GM23338 (cell line): ENCODE data around the gene ESRRA. TPM values are rescaled to one million over a fixed set of nuclear protein-coding genes. Genes with fewer than 3 reads are reported as not detected.

Experiments
- ATAC-seq: fragments of 200-7000 bp; cut with Tn5 transposase; 3 replicates; pipeline ENCODE4 v1.9.1; 2020
- DNase-seq: peaks from one replicate; pipeline ENCODE4 v3.0.0-alpha.2; 2015; ENCODE audit warnings: low spot score
- H2AFZ ChIP-seq: fragments of 200-600 bp; sonication (generic); 2 replicates; pipeline ENCODE4 v1.8.0; 2016; ENCODE audit warnings: antibody characterized with exemption, mild to moderate bottlenecking, moderate library complexity
- H3F3A ChIP-seq: fragments of 200-600 bp; sonication (generic); replicated peaks from 2 replicates; pipeline ENCODE4 v1.8.0; 2017; ENCODE audit warnings: antibody characterized with exemption, mixed run types, low read depth
- H3K27ac ChIP-seq: fragments of 200-600 bp; sonication (generic); 2 replicates; pipeline ENCODE4 v1.6.1; 2016; ENCODE audit warnings: low read depth
- H3K27me3 ChIP-seq: fragments of 200-600 bp; sonication (generic); 2 replicates; pipeline ENCODE4 v1.8.0; 2016; ENCODE audit warnings: mild to moderate bottlenecking, mixed run types, moderate library complexity; ENCODE audit not compliant: insufficient read depth
- H3K36me3 ChIP-seq: fragments of 200-600 bp; sonication (generic); 2 replicates; pipeline ENCODE4 v1.8.0; 2016; ENCODE audit warnings: mild to moderate bottlenecking; ENCODE audit not compliant: insufficient read depth
- H3K4me1 ChIP-seq: fragments of 200-600 bp; sonication (generic); 2 replicates; pipeline ENCODE4 v1.8.0; 2016; ENCODE audit warnings: mild to moderate bottlenecking, moderate library complexity; ENCODE audit not compliant: insufficient read depth
- H3K4me2 ChIP-seq: fragments of 200-600 bp; sonication (generic); 2 replicates; pipeline ENCODE4 v1.7.1; 2017; ENCODE audit warnings: mixed run types
- H3K4me3 ChIP-seq: fragments of 200-600 bp; sonication (generic); 2 replicates; pipeline ENCODE4 v1.6.1; 2016; ENCODE audit warnings: mixed run types
- H3K79me2 ChIP-seq: fragments of 200-600 bp; sonication (generic); replicated peaks from 2 replicates; pipeline ENCODE4 v1.8.0; 2017; ENCODE audit warnings: mild to moderate bottlenecking; ENCODE audit not compliant: insufficient read depth
- H3K9me2 ChIP-seq: fragments of 200-600 bp; sonication (generic); 2 replicates; pipeline ENCODE4 v1.8.0; 2017; ENCODE audit not compliant: insufficient read depth
- H4K20me1 ChIP-seq: fragments of 200-600 bp; sonication (generic); replicated peaks from 2 replicates; pipeline ENCODE4 v1.8.0; 2017; ENCODE audit warnings: mild to moderate bottlenecking; ENCODE audit not compliant: insufficient read depth
- H3K27ac Mint-ChIP-seq: 2 replicates; pipeline ENCODE4 v1.8.0; 2020; ENCODE audit warnings: inconsistent platforms, mild to moderate bottlenecking, moderate library complexity, mixed read lengths
- H3K27me3 Mint-ChIP-seq: 3 replicates; pipeline ENCODE4 v1.8.0; 2022; ENCODE audit warnings: low read depth, mild to moderate bottlenecking, moderate library complexity, mixed read lengths, inconsistent platforms; ENCODE audit not compliant: insufficient read depth, poor library complexity
- H3K36me3 Mint-ChIP-seq: 3 replicates; pipeline ENCODE4 v1.8.0; 2021; ENCODE audit warnings: low read depth, mild to moderate bottlenecking, inconsistent platforms, moderate library complexity, mixed read lengths
- H3K4me1 Mint-ChIP-seq: 3 replicates; pipeline ENCODE4 v1.8.0; 2020; ENCODE audit warnings: mild to moderate bottlenecking, inconsistent platforms, mixed read lengths
- H3K4me3 Mint-ChIP-seq: 3 replicates; pipeline ENCODE4 v1.8.0; 2021; ENCODE audit warnings: moderate library complexity, mild to moderate bottlenecking, inconsistent platforms, mixed read lengths
- H3K9me3 Mint-ChIP-seq: 3 replicates; pipeline ENCODE4 v1.8.0; 2020; ENCODE audit warnings: moderate library complexity, mild to moderate bottlenecking, inconsistent platforms, mixed read lengths
- CREB1 ChIP-seq: fragments of 250-450 bp; sonication (Bioruptor Pico); IDR thresholded peaks from 2 replicates; pipeline ENCODE4 v1.5.0; 2020; ENCODE audit warnings: low read depth, mild to moderate bottlenecking, moderate library complexity
- ETS1 ChIP-seq: IDR thresholded peaks from 2 replicates; pipeline ENCODE4 v1.6.1; 2016; ENCODE audit warnings: antibody characterized with exemption
- EZH2 ChIP-seq: fragments of 200-600 bp; sonication (generic); IDR thresholded peaks from one replicate; pipeline ENCODE4 v1.8.0; 2017; ENCODE audit warnings: antibody characterized with exemption, mild to moderate bottlenecking, low read depth; ENCODE audit not compliant: unreplicated experiment
- EZH2phosphoT487 ChIP-seq: fragments of 200-600 bp; sonication (generic); IDR thresholded peaks from one replicate; pipeline ENCODE4 v1.8.1; 2018; ENCODE audit warnings: antibody characterized with exemption; ENCODE audit not compliant: unreplicated experiment
- JUNB ChIP-seq: IDR thresholded peaks from one replicate; pipeline ENCODE4 v1.6.1; 2016; ENCODE audit warnings: antibody characterized with exemption; ENCODE audit not compliant: unreplicated experiment
- NANOG ChIP-seq: IDR thresholded peaks from 2 replicates; pipeline ENCODE4 v1.6.1; 2016; ENCODE audit warnings: antibody characterized with exemption, borderline replicate concordance
- POLR2AphosphoS5 ChIP-seq: IDR thresholded peaks from 2 replicates; pipeline ENCODE4 v1.6.1; 2016; ENCODE audit warnings: antibody characterized with exemption, low read depth
- STAT1 ChIP-seq: IDR thresholded peaks from one replicate; pipeline ENCODE4 v1.6.1; 2016; ENCODE audit warnings: antibody characterized with exemption; ENCODE audit not compliant: unreplicated experiment
- ZNF114 ChIP-seq: fragments of 250-450 bp; sonication (Bioruptor Pico); IDR thresholded peaks from 2 replicates; pipeline ENCODE4 v1.5.0; 2020; ENCODE audit warnings: mild to moderate bottlenecking, moderate library complexity
- ZNF331 ChIP-seq: fragments of 250-450 bp; sonication (Bioruptor Pico); IDR thresholded peaks from 2 replicates; pipeline ENCODE4 v1.5.0; 2020; ENCODE audit warnings: low read depth, mild to moderate bottlenecking, moderate library complexity
- polyA plus RNA-seq: library from polyadenylated mRNA; unstranded; fragments of >200 nt; fragmentation: Nextera tagmentation; extraction: Ambion mirVana; gene quantifications from 2 replicates; pipeline ENCODE4 v1.2.1, GENCODE V29; 2016
- total RNA-seq: library from RNA; depleted of rRNA; stranded (reverse); fragments of >200 nt; shearing (Covaris generic); gene quantifications from 2 replicates; pipeline ENCODE4 v1.2.3, GENCODE V29; 2014
- TF ChIP-seq, protein P1 (sequence below): fragments of 250-450 bp; sonication (Bioruptor Pico); IDR thresholded peaks from 2 replicates; pipeline ENCODE4 v1.5.0; 2020; ENCODE audit warnings: mild to moderate bottlenecking, moderate library complexity
- TF ChIP-seq, protein P2 (sequence below): IDR thresholded peaks from one replicate; pipeline ENCODE4 v1.6.1; 2018; ENCODE audit warnings: antibody characterized with exemption; ENCODE audit not compliant: unreplicated experiment
- TF ChIP-seq, protein P3 (sequence below), 2 experiments: fragments of 200-600 bp in 1 of 2; sonication (generic) in 1 of 2; conservative IDR thresholded peaks; 2 replicates each; pipeline versions ENCODE4 v1.5.1 to v1.6.1; 2016 to 2017; ENCODE audit warnings: antibody characterized with exemption in 2 of 2, low read depth in 2 of 2, mild to moderate bottlenecking in 2 of 2, moderate library complexity in 1 of 2

The ESRRA gene
- total and polyA plus RNA-seq, 2 experiments from 2014 or later: 13.7 to 55.1 TPM

DNA sequence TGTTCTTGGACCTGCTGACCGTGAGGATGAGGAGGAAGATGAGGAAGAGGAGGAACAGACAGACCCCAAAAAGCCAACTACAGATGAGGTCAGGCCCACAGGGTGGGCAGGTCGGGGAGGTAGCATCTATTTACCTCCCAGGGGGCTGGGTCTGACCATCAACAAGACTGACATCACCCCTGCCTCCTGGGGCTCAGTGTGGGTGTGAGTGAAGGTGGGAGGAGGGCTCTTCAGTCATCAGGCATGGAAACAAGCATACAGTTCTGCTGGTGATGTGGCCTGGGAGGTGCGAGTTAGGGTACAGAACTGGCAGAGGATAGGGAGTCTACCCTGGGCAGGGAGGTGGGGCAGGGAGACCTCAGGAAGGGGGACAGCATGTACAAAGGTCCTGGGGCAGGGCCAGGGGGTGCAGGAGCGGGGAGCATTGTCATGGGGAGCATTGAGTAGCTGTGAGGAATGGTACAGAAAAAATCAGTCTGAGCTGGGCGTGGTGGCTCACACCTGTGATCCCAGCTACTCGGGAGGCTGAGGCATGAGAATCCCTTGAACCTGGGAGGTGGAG, 45.1 kb upstream of the ESRRA start:
- no peak overlapping the region for H2AFZ ChIP-seq
- no peak overlapping the region for H3K4me3 Mint-ChIP-seq
- H3K27me3 Mint-ChIP-seq: peaks cover 11% of the 10 kb centered on the region
- peaks cover 64% of the 10 kb centered on the region for H3K36me3 Mint-ChIP-seq
- H3K4me3 ChIP-seq: no peak overlapping the region
- H3K9me3 Mint-ChIP-seq: no peaks in the 10 kb centered on the region
- no peak for DNase-seq
- H3K4me1 ChIP-seq: no peaks in the 10 kb centered on the region
- peaks cover 7% of the 10 kb centered on the region; the same call in 2 of the 3 replicates for H3K4me1 Mint-ChIP-seq
- no peaks in the 10 kb centered on the region for H3K79me2 ChIP-seq
- H3K27ac Mint-ChIP-seq: no peak overlapping the region
- ATAC-seq: no peak
- TF ChIP-seq STAT1 (no peak), ETS1 (no peak), POLR2AphosphoS5 (no peak), NANOG (no peak), EZH2phosphoT487 (no peak), ZNF331 (CRISPR knock-in tag) (no peak), CREB1 (CRISPR knock-in tag) (no peak), EZH2 (no peak), JUNB (no peak), ZNF114 (CRISPR knock-in tag) (no peak)
- TF ChIP-seq, protein P1, sequence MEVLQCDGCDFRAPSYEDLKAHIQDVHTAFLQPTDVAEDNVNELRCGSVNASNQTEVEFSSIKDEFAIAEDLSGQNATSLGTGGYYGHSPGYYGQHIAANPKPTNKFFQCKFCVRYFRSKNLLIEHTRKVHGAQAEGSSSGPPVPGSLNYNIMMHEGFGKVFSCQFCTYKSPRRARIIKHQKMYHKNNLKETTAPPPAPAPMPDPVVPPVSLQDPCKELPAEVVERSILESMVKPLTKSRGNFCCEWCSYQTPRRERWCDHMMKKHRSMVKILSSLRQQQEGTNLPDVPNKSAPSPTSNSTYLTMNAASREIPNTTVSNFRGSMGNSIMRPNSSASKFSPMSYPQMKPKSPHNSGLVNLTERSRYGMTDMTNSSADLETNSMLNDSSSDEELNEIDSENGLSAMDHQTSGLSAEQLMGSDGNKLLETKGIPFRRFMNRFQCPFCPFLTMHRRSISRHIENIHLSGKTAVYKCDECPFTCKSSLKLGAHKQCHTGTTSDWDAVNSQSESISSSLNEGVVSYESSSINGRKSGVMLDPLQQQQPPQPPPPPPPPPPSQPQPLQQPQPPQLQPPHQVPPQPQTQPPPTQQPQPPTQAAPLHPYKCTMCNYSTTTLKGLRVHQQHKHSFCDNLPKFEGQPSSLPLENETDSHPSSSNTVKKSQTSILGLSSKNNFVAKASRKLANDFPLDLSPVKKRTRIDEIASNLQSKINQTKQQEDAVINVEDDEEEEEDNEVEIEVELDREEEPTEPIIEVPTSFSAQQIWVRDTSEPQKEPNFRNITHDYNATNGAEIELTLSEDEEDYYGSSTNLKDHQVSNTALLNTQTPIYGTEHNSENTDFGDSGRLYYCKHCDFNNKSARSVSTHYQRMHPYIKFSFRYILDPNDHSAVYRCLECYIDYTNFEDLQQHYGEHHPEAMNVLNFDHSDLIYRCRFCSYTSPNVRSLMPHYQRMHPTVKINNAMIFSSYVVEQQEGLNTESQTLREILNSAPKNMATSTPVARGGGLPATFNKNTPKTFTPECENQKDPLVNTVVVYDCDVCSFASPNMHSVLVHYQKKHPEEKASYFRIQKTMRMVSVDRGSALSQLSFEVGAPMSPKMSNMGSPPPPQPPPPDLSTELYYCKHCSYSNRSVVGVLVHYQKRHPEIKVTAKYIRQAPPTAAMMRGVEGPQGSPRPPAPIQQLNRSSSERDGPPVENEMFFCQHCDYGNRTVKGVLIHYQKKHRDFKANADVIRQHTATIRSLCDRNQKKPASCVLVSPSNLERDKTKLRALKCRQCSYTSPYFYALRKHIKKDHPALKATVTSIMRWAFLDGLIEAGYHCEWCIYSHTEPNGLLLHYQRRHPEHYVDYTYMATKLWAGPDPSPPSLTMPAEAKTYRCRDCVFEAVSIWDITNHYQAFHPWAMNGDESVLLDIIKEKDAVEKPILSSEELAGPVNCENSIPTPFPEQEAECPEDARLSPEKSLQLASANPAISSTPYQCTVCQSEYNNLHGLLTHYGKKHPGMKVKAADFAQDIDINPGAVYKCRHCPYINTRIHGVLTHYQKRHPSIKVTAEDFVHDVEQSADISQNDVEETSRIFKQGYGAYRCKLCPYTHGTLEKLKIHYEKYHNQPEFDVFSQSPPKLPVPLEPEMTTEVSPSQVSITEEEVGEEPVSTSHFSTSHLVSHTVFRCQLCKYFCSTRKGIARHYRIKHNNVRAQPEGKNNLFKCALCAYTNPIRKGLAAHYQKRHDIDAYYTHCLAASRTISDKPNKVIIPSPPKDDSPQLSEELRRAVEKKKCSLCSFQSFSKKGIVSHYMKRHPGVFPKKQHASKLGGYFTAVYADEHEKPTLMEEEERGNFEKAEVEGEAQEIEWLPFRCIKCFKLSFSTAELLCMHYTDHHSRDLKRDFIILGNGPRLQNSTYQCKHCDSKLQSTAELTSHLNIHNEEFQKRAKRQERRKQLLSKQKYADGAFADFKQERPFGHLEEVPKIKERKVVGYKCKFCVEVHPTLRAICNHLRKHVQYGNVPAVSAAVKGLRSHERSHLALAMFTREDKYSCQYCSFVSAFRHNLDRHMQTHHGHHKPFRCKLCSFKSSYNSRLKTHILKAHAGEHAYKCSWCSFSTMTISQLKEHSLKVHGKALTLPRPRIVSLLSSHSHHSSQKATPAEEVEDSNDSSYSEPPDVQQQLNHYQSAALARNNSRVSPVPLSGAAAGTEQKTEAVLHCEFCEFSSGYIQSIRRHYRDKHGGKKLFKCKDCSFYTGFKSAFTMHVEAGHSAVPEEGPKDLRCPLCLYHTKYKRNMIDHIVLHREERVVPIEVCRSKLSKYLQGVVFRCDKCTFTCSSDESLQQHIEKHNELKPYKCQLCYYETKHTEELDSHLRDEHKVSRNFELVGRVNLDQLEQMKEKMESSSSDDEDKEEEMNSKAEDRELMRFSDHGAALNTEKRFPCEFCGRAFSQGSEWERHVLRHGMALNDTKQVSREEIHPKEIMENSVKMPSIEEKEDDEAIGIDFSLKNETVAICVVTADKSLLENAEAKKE: no peak
- TF ChIP-seq, protein P2, sequence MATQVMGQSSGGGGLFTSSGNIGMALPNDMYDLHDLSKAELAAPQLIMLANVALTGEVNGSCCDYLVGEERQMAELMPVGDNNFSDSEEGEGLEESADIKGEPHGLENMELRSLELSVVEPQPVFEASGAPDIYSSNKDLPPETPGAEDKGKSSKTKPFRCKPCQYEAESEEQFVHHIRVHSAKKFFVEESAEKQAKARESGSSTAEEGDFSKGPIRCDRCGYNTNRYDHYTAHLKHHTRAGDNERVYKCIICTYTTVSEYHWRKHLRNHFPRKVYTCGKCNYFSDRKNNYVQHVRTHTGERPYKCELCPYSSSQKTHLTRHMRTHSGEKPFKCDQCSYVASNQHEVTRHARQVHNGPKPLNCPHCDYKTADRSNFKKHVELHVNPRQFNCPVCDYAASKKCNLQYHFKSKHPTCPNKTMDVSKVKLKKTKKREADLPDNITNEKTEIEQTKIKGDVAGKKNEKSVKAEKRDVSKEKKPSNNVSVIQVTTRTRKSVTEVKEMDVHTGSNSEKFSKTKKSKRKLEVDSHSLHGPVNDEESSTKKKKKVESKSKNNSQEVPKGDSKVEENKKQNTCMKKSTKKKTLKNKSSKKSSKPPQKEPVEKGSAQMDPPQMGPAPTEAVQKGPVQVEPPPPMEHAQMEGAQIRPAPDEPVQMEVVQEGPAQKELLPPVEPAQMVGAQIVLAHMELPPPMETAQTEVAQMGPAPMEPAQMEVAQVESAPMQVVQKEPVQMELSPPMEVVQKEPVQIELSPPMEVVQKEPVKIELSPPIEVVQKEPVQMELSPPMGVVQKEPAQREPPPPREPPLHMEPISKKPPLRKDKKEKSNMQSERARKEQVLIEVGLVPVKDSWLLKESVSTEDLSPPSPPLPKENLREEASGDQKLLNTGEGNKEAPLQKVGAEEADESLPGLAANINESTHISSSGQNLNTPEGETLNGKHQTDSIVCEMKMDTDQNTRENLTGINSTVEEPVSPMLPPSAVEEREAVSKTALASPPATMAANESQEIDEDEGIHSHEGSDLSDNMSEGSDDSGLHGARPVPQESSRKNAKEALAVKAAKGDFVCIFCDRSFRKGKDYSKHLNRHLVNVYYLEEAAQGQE: no peak
- TF ChIP-seq, protein P3, sequence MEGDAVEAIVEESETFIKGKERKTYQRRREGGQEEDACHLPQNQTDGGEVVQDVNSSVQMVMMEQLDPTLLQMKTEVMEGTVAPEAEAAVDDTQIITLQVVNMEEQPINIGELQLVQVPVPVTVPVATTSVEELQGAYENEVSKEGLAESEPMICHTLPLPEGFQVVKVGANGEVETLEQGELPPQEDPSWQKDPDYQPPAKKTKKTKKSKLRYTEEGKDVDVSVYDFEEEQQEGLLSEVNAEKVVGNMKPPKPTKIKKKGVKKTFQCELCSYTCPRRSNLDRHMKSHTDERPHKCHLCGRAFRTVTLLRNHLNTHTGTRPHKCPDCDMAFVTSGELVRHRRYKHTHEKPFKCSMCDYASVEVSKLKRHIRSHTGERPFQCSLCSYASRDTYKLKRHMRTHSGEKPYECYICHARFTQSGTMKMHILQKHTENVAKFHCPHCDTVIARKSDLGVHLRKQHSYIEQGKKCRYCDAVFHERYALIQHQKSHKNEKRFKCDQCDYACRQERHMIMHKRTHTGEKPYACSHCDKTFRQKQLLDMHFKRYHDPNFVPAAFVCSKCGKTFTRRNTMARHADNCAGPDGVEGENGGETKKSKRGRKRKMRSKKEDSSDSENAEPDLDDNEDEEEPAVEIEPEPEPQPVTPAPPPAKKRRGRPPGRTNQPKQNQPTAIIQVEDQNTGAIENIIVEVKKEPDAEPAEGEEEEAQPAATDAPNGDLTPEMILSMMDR (conservative IDR thresholded peaks at IDR 0.05; ENCODE audit: low read depth in 2 of 2): no peak
- no peaks in the 10 kb centered on the region for H3K9me2 ChIP-seq
- no peaks in the 10 kb centered on the region for H3K27me3 ChIP-seq
- peaks cover 11% of the 10 kb centered on the region for H3K36me3 ChIP-seq
- 0 out of 2 replicates have a peak, but pooled peaks cover 4% of the 10 kb centered on the region for H4K20me1 ChIP-seq
- H3K27ac ChIP-seq: no peak overlapping the region
- H3K4me2 ChIP-seq: no peak overlapping the region
- 0 out of 2 replicates have a peak, but pooled peaks cover 4% of the 10 kb centered on the region for H3F3A ChIP-seq
